Measurements from ENCODE around the gene BOLA2B.

The BOLA2B gene

DNA sequence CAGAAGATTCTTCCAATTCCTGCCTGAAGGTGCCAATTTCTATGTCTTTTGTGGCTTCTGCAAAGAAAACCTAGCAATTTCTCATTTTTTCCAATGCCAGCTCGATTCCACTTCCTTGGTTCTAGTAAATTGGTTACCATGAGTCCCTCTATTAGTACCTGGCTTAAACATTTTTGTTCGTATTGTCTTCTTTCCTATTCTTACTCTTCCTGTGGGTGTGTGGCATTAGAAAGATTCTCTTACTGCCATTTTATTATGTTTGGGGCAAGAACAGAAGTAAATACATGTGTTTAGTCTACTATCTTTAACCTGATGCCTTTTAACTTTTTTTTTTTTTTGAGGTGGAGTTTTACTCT is 50.1 kb downstream of the BOLA2B start:
- DNase-seq (ENCODE audit: low spot score) = no peak
